Activated T-helper 9 cell treated with anti-CD3 and anti-CD28 coated beads, Interleukin-2, amount 50 U/mL, for 16 hours (primary cell): ENCODE results near the gene PPARG.
"Not testable (repeated sequence)": the region's sequence is repeated elsewhere in the genome, so short reads cannot be mapped to it uniquely, and the experiment has no call there.

ENCODE experiments used
- DNase-seq: peaks from one replicate; pipeline ENCODE4 v3.0.0-alpha.2; 2020; ENCODE audit warnings: low read depth

Gene PPARG

GRCh38 chr3:12380461-12380860 lies 91.6 kb downstream of the PPARG start:
- no peak for DNase-seq

- DNase-seq: no peak
These were observed 92.3 kb downstream of the PPARG start for GRCh38 chr3:12381199-12381598.

GRCh38 chr3:12383218-12383617 lies 94.3 kb downstream of the PPARG start:
- DNase-seq: no peak

- DNase-seq: no peak
These were observed 95.8 kb downstream of the PPARG start for GRCh38 chr3:12384451-12385233.

GRCh38 chr3:12386514-12387291 lies 97.8 kb downstream of the PPARG start:
- not testable (repeated sequence) for DNase-seq

DNA sequence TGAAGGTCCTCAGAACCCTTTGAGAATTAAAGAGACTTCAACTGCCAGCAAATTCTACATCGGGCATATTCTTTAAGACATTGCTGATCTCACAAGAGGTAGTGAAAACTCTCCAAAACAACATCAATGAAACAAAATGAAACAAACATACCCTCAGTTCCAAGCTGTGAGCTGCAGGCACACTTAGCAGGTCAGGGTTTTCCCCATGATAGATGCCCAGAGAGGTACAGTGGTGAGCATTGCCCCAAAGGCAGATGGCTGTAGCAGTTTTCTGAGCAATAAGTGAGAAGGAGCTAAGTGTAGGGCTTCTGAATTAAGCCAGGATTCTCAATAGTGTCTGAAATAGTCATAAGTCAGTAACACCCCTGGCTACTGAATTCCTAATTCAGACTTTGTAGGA lies 99.3 kb downstream of the PPARG start:
- no peak for DNase-seq

DNA sequence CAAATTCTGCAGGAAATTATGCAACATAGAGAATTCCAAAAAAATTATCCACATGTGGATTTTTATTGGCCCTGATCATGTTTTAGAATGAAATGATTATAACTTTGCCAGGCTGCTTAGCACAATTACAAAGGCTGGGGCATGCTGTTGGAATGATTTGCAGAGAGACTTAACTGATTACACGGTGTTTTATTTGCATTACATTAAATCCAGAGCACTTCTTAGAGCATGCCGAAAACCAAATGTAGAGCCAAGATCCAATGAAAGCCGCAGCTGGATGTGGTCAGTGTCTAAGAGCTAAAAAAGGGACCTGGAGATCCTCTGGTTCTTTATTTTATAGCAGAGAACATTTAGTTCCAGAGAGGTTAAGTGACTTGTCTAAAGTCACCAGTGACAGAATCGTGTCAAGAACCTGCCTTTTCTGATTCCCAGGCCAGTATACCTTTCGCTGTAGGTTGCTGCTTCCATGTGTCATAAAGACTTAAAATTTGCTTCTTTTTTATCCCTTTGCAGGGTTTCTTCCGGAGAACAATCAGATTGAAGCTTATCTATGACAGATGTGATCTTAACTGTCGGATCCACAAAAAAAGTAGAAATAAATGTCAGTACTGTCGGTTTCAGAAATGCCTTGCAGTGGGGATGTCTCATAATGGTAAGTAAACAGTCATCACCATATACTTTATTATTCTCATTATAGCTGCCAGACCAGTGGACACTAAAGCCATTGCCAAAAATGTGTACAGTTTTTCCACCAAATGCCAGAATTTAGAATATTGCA lies 103.4 kb downstream of the PPARG start:
- no peak for DNase-seq

GRCh38 chr3:12393894-12394293 lies 105.0 kb downstream of the PPARG start:
- no peak for DNase-seq

- no peak for DNase-seq
These were observed 105.8 kb downstream of the PPARG start for GRCh38 chr3:12394569-12395271.

GRCh38 chr3:12395349-12396012 lies 106.6 kb downstream of the PPARG start:
- DNase-seq: no peak

GRCh38 chr3:12396471-12396870 lies 107.6 kb downstream of the PPARG start:
- DNase-seq: no peak

DNA sequence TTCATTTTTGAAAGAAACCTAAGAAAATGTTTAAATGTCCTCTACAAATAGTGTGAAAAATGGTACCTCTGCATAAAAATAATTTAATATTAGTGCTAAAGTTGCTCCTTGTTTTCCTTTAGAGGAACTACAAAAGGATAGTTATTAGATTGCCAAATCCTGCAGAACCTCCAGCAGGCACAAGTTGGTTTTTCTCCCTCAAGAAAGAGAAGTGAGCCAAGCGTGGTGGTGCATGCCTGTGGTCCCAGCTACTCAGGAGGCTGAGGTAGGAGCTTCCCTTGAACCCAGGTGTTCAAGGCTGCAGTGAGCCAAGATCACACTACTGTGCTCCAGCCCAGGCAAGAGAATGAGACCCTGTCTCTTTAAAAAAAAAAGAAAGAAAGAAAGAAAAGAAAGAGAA lies 110.4 kb downstream of the PPARG start:
- no peak for DNase-seq

GRCh38 chr3:12400616-12401194 lies 111.8 kb downstream of the PPARG start:
- no peak for DNase-seq

DNA sequence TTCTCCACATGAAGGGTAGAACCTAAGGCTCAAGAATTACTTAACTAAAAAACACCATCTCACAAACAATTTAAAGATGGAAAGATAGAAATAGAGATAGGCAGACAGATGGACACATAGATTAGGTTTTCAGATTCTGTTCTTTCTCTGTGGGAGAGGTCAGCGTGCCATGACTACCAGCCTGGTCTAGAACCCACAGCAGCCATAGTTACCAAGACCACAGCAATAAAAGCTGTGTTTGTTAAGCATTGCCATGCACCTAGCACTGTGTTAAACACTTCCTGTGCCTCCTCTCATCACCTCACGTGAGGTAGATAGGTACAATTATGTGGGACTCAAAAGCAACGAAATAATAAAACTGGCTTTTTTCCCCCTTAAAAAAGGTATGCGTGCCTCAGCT lies 112.3 kb downstream of the PPARG start:
- DNase-seq: no peak

DNA sequence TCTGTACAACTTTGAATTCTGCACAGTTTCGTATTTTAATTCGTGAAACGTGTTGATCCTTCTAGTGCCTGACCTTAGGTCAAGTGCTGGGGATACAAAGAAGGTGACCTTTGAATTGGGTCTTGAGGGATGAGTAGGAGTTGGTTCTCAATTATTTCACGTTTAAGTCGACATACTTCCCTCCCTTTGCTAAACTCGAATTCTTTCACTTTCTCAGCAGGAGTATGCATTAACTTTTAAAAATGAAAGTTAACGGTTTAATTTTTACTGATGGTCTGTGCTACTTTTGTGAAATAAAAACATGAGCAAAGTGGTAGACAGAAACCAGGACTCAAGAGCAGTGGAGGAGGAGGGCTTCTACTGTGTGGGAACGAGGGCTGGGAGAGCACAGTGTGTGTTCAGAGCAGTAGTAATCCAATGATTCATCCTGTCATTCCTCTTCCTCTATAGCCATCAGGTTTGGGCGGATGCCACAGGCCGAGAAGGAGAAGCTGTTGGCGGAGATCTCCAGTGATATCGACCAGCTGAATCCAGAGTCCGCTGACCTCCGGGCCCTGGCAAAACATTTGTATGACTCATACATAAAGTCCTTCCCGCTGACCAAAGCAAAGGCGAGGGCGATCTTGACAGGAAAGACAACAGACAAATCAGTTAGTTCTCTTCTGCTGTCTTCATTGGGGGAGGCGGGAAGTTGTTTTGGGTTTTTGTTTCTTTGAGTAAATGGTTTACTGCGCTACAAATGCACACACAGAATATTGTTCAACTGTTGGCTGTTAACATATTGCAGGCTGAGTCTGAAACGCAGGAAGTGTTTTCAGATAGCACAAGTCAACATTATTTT lies 116.8 kb downstream of the PPARG start:
- no peak for DNase-seq

DNA sequence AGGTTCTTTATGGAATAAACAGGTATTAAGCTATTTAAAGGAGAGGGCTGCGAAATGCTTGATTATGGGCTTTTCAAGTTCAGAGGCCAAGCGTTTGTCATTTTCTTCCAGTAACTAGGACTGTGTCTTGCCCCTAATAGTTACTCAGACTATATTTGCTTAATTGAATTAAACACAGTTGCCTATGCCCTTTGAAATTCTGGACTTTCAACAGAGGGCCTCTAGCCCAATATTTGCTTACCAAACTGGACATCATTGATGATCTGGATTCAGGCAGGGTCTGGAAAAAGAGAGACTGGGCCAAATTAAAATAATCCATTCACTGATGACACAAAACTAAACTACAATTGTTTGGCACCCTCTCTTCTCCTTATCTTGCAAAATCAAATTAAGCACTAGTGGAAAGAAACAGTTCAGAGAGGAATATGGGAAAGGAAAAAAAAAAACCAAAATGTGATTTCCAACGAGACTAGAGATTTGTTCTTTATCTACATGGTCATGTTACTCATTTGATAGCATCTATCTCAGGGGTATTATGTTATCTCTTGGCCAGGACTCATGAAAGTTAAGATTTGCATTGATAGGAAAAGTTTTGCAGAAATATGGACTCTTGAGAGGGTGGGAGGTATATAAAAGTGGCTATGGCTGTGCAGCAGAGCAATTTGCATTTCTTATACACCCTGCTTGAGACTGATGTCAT lies 120.3 kb downstream of the PPARG start:
- DNase-seq: no peak

GRCh38 chr3:12409684-12410596 lies 121.1 kb downstream of the PPARG start:
- DNase-seq: no peak

GRCh38 chr3:12413721-12414255 lies 124.9 kb downstream of the PPARG start:
- DNase-seq: no peak
